HG02623 (cell line): Measurements from ENCODE around the gene AMH.

Experiments
- ATAC-seq: cut with Tn5 transposase; IDR thresholded peaks from one replicate; pipeline ENCODE4 v1.9.1; 2021; ENCODE audit warnings: moderate library complexity; ENCODE audit not compliant: unreplicated experiment

The AMH gene

GRCh38 chr19:2219726-2220125, 29.4 kb upstream of the AMH start:
- ATAC-seq, result no peak

GRCh38 chr19:2221250-2221831, 27.8 kb upstream of the AMH start:
- ATAC-seq, result no peak

- ATAC-seq, result no peak
Measured at GRCh38 chr19:2221918-2222317, 27.2 kb upstream of the AMH start.

- no peak for ATAC-seq
Measured at GRCh38 chr19:2223391-2223790, 25.7 kb upstream of the AMH start.

GRCh38 chr19:2223959-2224358, 25.2 kb upstream of the AMH start:
- ATAC-seq, result no peak

- ATAC-seq, result no peak
Measured at GRCh38 chr19:2224754-2225349, 24.3 kb upstream of the AMH start.

GRCh38 chr19:2225415-2226050, 23.6 kb upstream of the AMH start:
- ATAC-seq, result no peak

GRCh38 chr19:2226051-2226839, 22.9 kb upstream of the AMH start:
- no peak for ATAC-seq

GRCh38 chr19:2226840-2227360, 22.2 kb upstream of the AMH start:
- no peak for ATAC-seq

- ATAC-seq, result no peak
Measured at GRCh38 chr19:2227415-2228156, 21.5 kb upstream of the AMH start.

- ATAC-seq, result no peak
Measured at GRCh38 chr19:2228157-2229030, 20.7 kb upstream of the AMH start.

- no peak for ATAC-seq
Measured at GRCh38 chr19:2229103-2230032, 19.8 kb upstream of the AMH start.

- no peak for ATAC-seq
Measured at GRCh38 chr19:2230033-2230531, 19.0 kb upstream of the AMH start.

GRCh38 chr19:2230807-2231533, 18.2 kb upstream of the AMH start:
- ATAC-seq, result no peak

- ATAC-seq, result no peak
Measured at GRCh38 chr19:2231621-2232221, 17.4 kb upstream of the AMH start.

GRCh38 chr19:2232286-2233151, 16.6 kb upstream of the AMH start:
- no peak for ATAC-seq
